NCI-H2081 treated with DMSO at 0.1 percent for 48 hours (cell line): ENCODE results near the gene STX16.

Experiments used
- DNase-seq: peaks from one replicate; lab custom pipeline; 2025; lab: John Stamatoyannopoulos, UW

Gene STX16

GRCh38 chr20:58677808-58678207 lies 26.7 kb downstream of the STX16 start:
- no peak for DNase-seq

DNA sequence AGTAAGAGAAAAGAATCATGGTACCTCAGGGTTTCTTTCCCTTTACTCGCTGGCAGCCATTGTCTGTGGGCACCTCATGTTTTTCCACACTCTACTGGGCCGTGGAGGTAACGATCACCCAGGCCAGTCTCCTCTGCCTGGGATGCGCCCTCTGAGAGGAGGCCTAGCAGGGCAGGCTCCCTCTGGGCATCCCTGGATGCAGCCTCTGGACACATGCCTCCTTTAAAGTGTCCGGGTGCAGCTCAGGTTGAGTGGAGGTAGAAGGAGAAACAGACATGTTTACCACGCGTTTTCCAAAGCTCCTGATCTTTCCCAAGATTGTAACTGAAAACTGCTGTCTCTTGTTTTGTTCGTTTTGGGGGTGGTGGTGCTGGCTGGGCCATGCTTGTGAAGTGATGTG lies 27.7 kb downstream of the STX16 start:
- no peak for DNase-seq

GRCh38 chr20:58682656-58683531 lies 31.8 kb downstream of the STX16 start:
- no peak for DNase-seq

GRCh38 chr20:58684291-58684690 lies 33.2 kb downstream of the STX16 start:
- DNase-seq, result no peak

DNA sequence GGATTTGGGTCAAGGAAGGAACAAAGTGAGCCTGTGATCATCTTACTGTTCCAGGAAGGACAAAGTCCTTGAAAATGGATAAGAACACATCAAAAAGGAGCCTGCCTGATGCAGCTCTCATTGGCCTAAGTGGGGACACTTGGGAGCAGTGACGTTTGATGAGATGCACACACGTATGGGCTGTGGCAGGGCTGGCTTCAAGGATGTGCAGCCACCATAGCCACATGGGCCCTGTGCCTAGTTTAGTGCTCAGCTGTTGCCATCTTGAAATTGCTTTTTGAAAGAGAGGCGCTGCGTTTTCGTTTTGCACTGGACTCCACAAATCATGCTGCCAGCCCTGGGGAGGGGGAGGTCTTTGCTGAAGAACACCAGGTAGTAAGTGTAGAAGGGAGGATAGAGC lies 34.9 kb downstream of the STX16 start:
- no peak for DNase-seq

GRCh38 chr20:58688414-58688813 lies 37.3 kb downstream of the STX16 start:
- DNase-seq, result no peak

- no peak for DNase-seq
These were observed 37.8 kb downstream of the STX16 start for GRCh38 chr20:58688840-58689239.

DNA sequence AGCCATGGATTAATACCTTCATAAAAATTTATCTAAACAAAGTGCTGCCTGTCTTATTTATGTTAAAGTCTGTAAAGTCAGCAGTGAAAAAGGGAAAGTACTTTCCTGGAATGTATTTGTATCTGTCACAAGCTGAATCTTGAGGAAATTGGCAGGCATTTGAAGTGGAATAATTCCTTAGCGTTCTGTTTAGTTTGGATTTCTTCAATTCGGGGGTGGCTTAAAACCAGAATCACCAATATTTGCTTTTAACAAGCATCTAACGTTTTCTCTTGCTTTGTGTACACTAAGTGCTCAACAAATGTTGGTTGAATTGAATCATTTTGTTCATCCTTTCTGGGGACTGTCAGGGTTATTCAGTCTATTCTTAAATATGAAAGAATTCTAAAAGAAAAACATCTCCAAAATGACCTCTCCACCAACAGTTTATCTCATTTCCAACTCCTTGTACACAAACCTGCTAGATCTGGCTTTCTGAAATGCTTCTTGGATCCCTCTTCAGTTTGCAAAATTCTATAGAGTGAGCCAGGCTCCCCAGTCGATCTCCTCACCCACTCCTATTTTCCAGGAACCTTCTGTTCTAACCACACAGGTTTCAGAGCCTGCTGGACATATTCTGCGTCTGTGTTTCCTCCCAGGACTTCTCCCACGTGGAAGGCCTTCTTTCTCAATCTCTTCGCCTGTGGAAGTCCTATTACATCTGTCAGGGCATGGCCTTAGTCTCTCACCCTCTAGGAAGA lies 39.5 kb downstream of the STX16 start:
- DNase-seq, result no peak

DNA sequence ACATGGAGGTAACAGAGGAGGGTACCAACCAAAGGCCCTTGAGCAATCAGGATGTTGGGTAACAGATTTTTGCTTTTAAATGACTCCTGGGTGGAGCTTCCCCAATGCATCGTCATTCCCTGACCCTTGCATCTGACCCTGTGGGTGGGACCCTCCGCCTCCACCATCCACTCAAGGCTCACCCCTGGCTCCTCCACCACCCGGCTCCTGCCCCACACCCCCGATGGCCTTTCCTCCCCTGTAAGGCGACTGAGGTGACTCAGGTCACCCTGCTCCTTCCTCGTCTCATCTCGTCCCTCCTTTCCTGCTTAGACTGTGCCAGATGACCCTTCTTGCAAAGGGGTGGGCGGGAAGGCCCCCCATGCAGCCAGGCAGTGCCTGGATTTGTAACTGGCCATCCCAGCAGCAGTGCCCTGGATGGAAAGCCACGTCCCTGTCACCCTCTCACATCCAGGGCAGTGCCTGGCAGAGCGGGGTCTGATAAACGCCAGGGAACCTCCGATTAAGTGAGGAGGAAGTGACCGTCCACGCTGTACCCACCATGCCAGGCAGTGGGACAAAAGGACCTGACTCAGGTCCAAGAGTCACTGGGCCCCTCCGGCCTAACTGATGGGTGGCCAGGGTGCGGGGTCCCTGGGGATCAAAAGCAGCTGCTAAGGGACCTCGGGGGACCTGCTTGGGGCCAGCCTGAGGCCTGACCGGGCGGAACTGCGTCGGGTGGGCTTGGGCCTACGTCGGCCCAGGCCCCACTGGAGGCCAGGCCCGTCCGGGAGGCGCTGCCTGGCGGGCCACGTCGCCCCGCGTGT lies 40.9 kb downstream of the STX16 start:
- DNase-seq, result no peak

GRCh38 chr20:58692579-58693225 lies 41.6 kb downstream of the STX16 start, which contains the start of gene NPEPL1:
NPEPL1 (plus strand) TSS chr20:58692800; CDS start chr20:58692901, 101 bp downstream.
- DNase-seq, result no peak

GRCh38 chr20:58693226-58694006 lies 42.3 kb downstream of the STX16 start:
- no peak for DNase-seq

GRCh38 chr20:58694241-58695083 lies 43.4 kb downstream of the STX16 start:
- DNase-seq, result no peak

GRCh38 chr20:58695084-58695722 lies 44.1 kb downstream of the STX16 start:
- no peak for DNase-seq

DNA sequence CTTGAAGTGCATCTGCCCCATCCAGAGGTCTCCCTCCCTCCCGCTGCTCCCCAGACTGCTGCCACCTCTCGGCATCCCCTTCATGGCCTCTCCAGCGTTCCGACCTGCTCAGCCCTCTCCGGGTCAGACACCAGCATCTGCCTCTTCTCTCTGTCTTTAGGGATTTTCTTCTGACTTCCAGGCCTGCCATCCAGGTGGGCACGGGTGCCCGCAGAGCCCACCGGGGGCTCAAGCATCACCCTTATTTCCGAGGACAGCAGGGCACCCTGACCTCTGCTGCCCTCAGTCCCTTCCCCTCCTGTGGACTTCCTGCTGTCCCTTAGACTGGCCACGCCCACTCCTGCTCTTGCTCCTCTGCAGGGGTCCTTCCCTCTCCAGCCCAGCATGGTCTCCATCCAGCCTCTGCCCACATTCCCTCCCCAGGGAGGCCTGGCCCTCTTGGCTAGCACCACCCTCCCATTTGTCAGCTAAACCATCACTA lies 44.9 kb downstream of the STX16 start:
- no peak for DNase-seq

GRCh38 chr20:58696411-58696961 lies 45.4 kb downstream of the STX16 start:
- no peak for DNase-seq

DNA sequence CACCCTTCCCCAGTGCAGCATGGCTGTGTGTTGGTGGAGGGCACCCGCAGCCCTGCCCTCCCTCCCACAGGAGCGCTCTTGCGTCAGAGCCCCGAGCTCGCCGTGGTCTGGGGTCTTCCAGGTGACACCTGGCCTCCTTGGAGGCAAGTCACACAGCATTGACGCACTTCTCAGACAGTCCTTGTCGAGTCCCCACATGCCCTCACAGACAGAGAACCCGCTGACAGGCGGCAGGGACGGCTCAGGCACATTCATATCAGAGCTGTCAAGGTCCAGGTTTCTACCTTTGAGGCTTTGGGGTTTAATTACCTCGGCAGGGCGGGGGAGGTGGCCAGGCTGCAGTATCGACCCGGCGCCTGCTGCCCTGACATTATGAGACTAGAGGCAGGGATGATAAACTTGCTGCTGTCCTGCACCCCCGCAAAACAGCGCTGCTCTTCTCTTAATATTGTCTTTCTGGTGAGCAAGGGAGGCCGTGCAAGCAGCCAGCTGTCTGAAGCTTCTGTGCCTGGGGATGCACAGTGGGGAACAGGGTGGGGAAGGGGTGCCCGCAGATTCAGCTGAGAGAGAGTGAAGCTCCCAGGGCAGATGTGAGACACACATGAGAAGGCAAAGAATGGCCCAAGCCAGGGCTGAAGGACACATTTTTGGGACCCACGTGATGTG lies 46.3 kb downstream of the STX16 start:
- DNase-seq, result no peak

DNA sequence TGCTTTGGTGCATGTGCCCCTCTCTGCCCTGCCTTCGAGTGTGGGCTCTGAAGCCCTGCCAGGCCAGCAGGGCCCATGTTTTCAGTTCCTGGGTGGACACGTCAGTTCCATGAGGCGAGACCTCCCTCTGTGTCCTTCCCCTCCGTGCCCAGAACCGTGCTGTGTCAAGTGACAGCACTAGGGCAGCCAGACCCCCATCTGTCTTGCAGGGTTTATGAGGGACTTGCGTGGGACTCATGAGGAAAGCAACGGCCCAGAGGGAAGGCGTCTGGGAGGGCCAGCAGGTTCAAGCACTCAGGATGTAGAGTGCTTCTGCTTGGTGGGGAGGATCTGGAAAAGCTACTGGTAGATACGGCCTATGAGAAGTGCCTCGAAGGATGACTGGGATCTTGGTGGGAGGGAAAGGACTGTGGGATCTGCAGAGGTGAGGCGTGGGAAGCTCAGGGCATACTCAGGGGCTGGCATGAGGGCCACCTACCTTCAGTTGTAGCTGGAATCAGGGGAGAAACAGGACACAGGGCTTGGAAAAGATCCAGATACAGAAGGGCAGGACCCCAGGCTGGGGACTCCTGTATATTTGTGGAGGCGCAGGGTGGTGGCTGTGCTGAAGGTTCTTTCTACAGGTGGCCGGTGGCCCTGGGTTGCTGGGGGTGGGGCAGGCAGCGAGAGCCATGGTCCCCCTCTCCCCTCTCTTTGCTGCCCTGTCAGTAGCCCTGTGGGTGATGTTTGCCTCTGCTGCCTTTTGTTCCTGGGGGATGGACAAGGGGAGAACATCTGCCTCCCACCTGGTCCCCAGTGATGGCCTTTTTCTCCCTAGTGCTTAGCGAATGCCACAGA lies 47.0 kb downstream of the STX16 start:
- no peak for DNase-seq
